Measurements from ENCODE around the gene TESK1. TPM values are rescaled to one million over a fixed set of nuclear protein-coding genes. Genes with fewer than 3 reads are reported as not detected.
A peak's percentile ranks its signal among the peaks of the same experiment; 100 is the strongest.

The TESK1 gene
- total and polyA plus RNA-seq, 2 of the 8 experiments (the other 6 are each of a cell fraction or from before 2014, with no cell fraction given): 13.5 to 13.9 TPM

- H4K8ac ChIP-seq (ENCODE audit: extremely low read depth, insufficient read depth, low read length): peak overlapping the region; percentile 94; the same call in 1 of the 2 replicates
- H3K79me1 ChIP-seq (ENCODE audit: low read depth, low read length): no peaks in the 10 kb centered on the region
- no peak overlapping the region for H3K9ac ChIP-seq (replicated peaks in 1 of 4; ENCODE audit: extremely low read depth in 1 of 4, low read depth in 3 of 4, low read length in 3 of 4)
- H2BK120ac ChIP-seq (replicated peaks; ENCODE audit: low read depth, low read length): no peak overlapping the region
- no peaks in the 10 kb centered on the region for H3K9me3 ChIP-seq (ENCODE audit: insufficient read depth in 2 of 2, low read depth in 1 of 2, low read length in 1 of 2)
- POLR2A ChIA-PET (ENCODE audit: partially characterized antibody): interaction anchor here (0.7 to 2.0 kb wide), 5 partner anchors 29 to 111 kb away, joined by 3 to 7 read pairs (median 4); partner anchors contain the start of genes CCDC107 and RMRP
- H3K27me3 ChIP-seq (replicated peaks in 1 of 4; ENCODE audit: control insufficient read depth in 3 of 4, extremely low read depth in 1 of 4, insufficient read depth in 3 of 4, low read length in 3 of 4): peaks cover 0 to 18% (median 14%) of the 10 kb centered on the region in 4 experiments; a peak in 4 of 7 replicates
- H3K14ac ChIP-seq (ENCODE audit: insufficient read length): no peak overlapping the region
- CTCF ChIA-PET (ENCODE audit: partially characterized antibody): interaction anchor here (0.6 to 5.2 kb wide), 10 partner anchors 11 to 166 kb away, joined by 3 to 31 read pairs (median 6); partner anchors contain the start of genes SIT1 and TESK1
- no peak overlapping the region for H3K56ac ChIP-seq (replicated peaks; ENCODE audit: insufficient read length, low read depth, low read length)
- H4K91ac ChIP-seq (replicated peaks; ENCODE audit: insufficient read length, low read length): no peak overlapping the region
- H4K20me1 ChIP-seq (replicated peaks in 1 of 2; ENCODE audit: control insufficient read depth in 1 of 2, insufficient read depth in 2 of 2, low read length in 2 of 2): no peaks in the 10 kb centered on the region
- H3K4me3 ChIP-seq (ENCODE audit: extremely low read depth in 1 of 4, insufficient read depth in 2 of 4, low read depth in 3 of 4, low read length in 4 of 4): peak overlapping the region; percentile 44 to 69 (median 50); a peak in 7 of 8 replicates
- H3K18ac ChIP-seq (ENCODE audit: extremely low read depth, low read length): 0 out of 2 replicates have a peak overlapping the region, but pooled peaks have one; percentile 61
- H3K79me2 ChIP-seq (ENCODE audit: control insufficient read depth in 1 of 2, insufficient read depth in 2 of 2, low read length in 2 of 2): no peaks in the 10 kb centered on the region
- DNase-seq (ENCODE audit: low read depth in 1 of 2, low spot score in 2 of 2) (no peak), FAIRE-seq (no peak)
- H3K4me1 ChIP-seq (replicated peaks in 1 of 4; ENCODE audit: control insufficient read depth in 3 of 4, insufficient read depth in 4 of 4, low read length in 3 of 4): peaks cover 0 to 9% (median 5%) of the 10 kb centered on the region in 4 experiments; a peak in 4 of 7 replicates
- no peaks in the 10 kb centered on the region for H3K36me3 ChIP-seq (ENCODE audit: control insufficient read depth in 2 of 4, insufficient read depth in 4 of 4, low read length in 3 of 4)
- H3K23me2 ChIP-seq (ENCODE audit: low read depth, low read length): peaks cover 9% of the 10 kb centered on the region
- no peak overlapping the region for H3K4ac ChIP-seq (replicated peaks; ENCODE audit: insufficient read length, low read depth, low read length)
- H2BK5ac ChIP-seq (ENCODE audit: low read depth, low read length): no peak overlapping the region
- H2BK20ac ChIP-seq (ENCODE audit: low read length): no peak overlapping the region
- H3K23ac ChIP-seq (ENCODE audit: insufficient read length): no peak overlapping the region
- peak overlapping the region; percentile 74 to 77 for H3K4me2 ChIP-seq (ENCODE audit: insufficient read depth in 1 of 2, low read depth in 2 of 2, low read length in 2 of 2)
- H2BK15ac ChIP-seq (ENCODE audit: low read length): no peak overlapping the region
- 87% methylated on average over 8 of the region's 8 CpGs; no CpG with 5 or more reads in 1 of the 2 experiments for WGBS, 2 experiments (ENCODE audit: extremely low coverage in 1 of 2, insufficient coverage in 1 of 2, insufficient read length in 1 of 2, insufficient replicate concordance in 2 of 2, low coverage in 1 of 2, low lambda C conversion rate in 2 of 2, missing lambda C conversion rate in 1 of 2)
- peak overlapping the region; percentile 99 for H2AFZ ChIP-seq (ENCODE audit: low read length)
- H2AK5ac ChIP-seq (ENCODE audit: low read depth, low read length): no peak overlapping the region
- no peak overlapping the region for H3K27ac ChIP-seq (ENCODE audit: low read depth, low read length)
- no peak overlapping the region for H2BK12ac ChIP-seq (ENCODE audit: low read depth, low read length)
- H4K5ac ChIP-seq (ENCODE audit: insufficient read length, low read depth, low read length): no peak overlapping the region
- TF ChIP-seq FOSL1 (IDR thresholded peaks at IDR 0.05; ENCODE audit: insufficient read depth, low read depth, low read length): no peak
- no peak for TF ChIP-seq RAD21 (IDR thresholded peaks at IDR 0.05 in 1 of 2, conservative IDR thresholded peaks at IDR 0.05 in 1 of 2; ENCODE audit: low read depth in 2 of 2, low read length in 2 of 2)
- TF ChIP-seq KDM1A (IDR thresholded peaks at IDR 0.05; ENCODE audit: borderline replicate concordance, low read length): no peak
- no peak for TF ChIP-seq SP2 (IDR thresholded peaks at IDR 0.05; ENCODE audit: low read length)
- no peak for TF ChIP-seq TBP (IDR thresholded peaks at IDR 0.05; ENCODE audit: low read depth, low read length)
- TF ChIP-seq EGR1 (IDR thresholded peaks at IDR 0.05; ENCODE audit: borderline replicate concordance, low read depth, low read length): no peak
- TF ChIP-seq SIN3A (conservative IDR thresholded peaks at IDR 0.05 in 1 of 2, IDR thresholded peaks at IDR 0.05 in 1 of 2; ENCODE audit: low read depth in 1 of 2, low read length in 2 of 2): no peak
- no peak for TF ChIP-seq RFX5 (IDR thresholded peaks at IDR 0.05; ENCODE audit: borderline replicate concordance, low read depth, low read length)
- no peak for TF ChIP-seq SIX5 (IDR thresholded peaks at IDR 0.05; ENCODE audit: low read depth, low read length)
- no peak for TF ChIP-seq SP4 (IDR thresholded peaks at IDR 0.05; ENCODE audit: low read length)
- TF ChIP-seq NRF1 (IDR thresholded peaks at IDR 0.05; ENCODE audit: low read depth, low read length): no peak
- no peak for TF ChIP-seq MAFK (IDR thresholded peaks at IDR 0.05; ENCODE audit: low read depth, low read length)
- TF ChIP-seq POU5F1 (IDR thresholded peaks at IDR 0.05; ENCODE audit: low read depth, low read length): no peak
- TF ChIP-seq PHF8 (conservative IDR thresholded peaks at IDR 0.05; ENCODE audit: low read depth, low read length): no peak
Observed at GRCh38 chr9:35617548-35617947, 12.5 kb downstream of the TESK1 start.
